ENCODE results near the gene TMEM127. TPM values are rescaled to one million over a fixed set of nuclear protein-coding genes. Genes with fewer than 3 reads are reported as not detected.

The TMEM127 gene
- total RNA-seq, 1 experiment from 2014 or later, result 25.3 TPM

DNA sequence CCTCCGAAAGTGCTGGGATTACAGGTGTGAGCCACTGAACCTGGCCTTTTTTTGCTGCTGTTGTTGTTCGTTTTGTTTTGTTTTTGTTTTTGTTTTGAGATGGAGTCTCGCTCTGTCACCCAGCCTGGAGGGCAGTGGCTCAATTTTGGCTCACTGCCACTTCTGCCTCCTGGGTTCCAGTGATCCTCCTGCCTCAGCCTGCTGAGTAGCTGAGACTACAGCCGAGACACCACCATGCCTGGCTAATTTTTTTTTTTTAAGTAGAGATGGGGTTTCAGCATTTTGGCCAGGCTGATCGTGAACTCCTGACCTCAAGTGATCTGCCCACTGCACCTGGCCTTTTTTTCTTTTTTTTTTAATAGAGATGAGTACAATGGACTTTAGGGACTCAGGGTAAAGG is 22.0 kb downstream of the TMEM127 start:
- H3K9me3 ChIP-seq (ENCODE audit: control insufficient read depth in 1 of 2, insufficient read depth in 1 of 2, low read depth in 1 of 2, low read length in 2 of 2), result no peaks in the 10 kb centered on the region
- H3K27me3 ChIP-seq (ENCODE audit: insufficient read depth, low read length), result no peaks in the 10 kb centered on the region
- no peak overlapping the region for H3K9ac ChIP-seq (ENCODE audit: low read length)
- no TSS peak for BruUV-seq (replicated peaks)
- H3K36me3 ChIP-seq (ENCODE audit: control insufficient read depth in 1 of 2, insufficient read depth in 2 of 2, low read length in 2 of 2), result no peaks in the 10 kb centered on the region
- H3K9me2 ChIP-seq (ENCODE audit: insufficient read depth), result no peaks in the 10 kb centered on the region
- H3K4me3 ChIP-seq (replicated peaks in 1 of 2; ENCODE audit: low read depth in 1 of 2, low read length in 2 of 2), result no peak overlapping the region
- no peak overlapping the region for H3K27ac ChIP-seq (ENCODE audit: low read depth, low read length)
- ATAC-seq (no peak), DNase-seq (ENCODE audit: low read depth, low spot score) (no peak)
- RAD21 ChIA-PET (ENCODE audit: low non-redundant PET in 1 of 2, low total read pairs in 2 of 2, uncharacterized antibody in 2 of 2, unreplicated experiment in 2 of 2), result no interaction called here
- no peaks in the 10 kb centered on the region for H4K20me1 ChIP-seq (ENCODE audit: insufficient read depth)
- CTCF ChIA-PET, result no interaction called here
- no peak overlapping the region for H2AFZ ChIP-seq (ENCODE audit: low read depth, low read length, poor library complexity, severe bottlenecking)
- H3K4me1 ChIP-seq (ENCODE audit: control insufficient read depth in 1 of 2, insufficient read depth in 2 of 2, low read length in 2 of 2), result peaks cover 0 to 5% of the 10 kb centered on the region in 2 experiments; a peak in 1 of 4 replicates
- no peaks in the 10 kb centered on the region for H3K79me2 ChIP-seq (ENCODE audit: insufficient read depth, low read length)
- intact Hi-C loops (cut with micrococcal nuclease), result no loop called here
- POLR2A ChIA-PET, result no interaction called here
- no peak for TF ChIP-seq JUND (IDR thresholded peaks at IDR 0.05)
- TF ChIP-seq ZFX (IDR thresholded peaks at IDR 0.05), result no peak
- no peak for TF ChIP-seq RAD21 (IDR thresholded peaks at IDR 0.05; ENCODE audit: low read depth)
- no peak for TF ChIP-seq EZH2 (IDR thresholded peaks at IDR 0.05)
- TF ChIP-seq ZNF274 (IDR thresholded peaks at IDR 0.05; ENCODE audit: low read depth, low read length), result no peak
- TF ChIP-seq EGR1 (IDR thresholded peaks at IDR 0.05; ENCODE audit: low read depth), result no peak
- TF ChIP-seq POLR2AphosphoS5 (IDR thresholded peaks at IDR 0.05; ENCODE audit: low read depth, low read length), result no peak
- no peak for TF ChIP-seq REST (IDR thresholded peaks at IDR 0.05; ENCODE audit: low read depth)
- TF ChIP-seq YY1 (IDR thresholded peaks at IDR 0.05; ENCODE audit: extremely low read depth, insufficient replicate concordance, low read depth, low read length), result no peak
- no peak for TF ChIP-seq ELF1 (IDR thresholded peaks at IDR 0.05; ENCODE audit: borderline replicate concordance, low read depth)
- no peak for TF ChIP-seq FOSL1 (IDR thresholded peaks at IDR 0.05; ENCODE audit: low read depth)
- TF ChIP-seq SIN3A (IDR thresholded peaks at IDR 0.05; ENCODE audit: low read depth), result no peak
- no peak for TF ChIP-seq CTCF (IDR thresholded peaks at IDR 0.05 in 2 of 3, conservative IDR thresholded peaks at IDR 0.05 in 1 of 3; ENCODE audit: borderline replicate concordance in 1 of 3, insufficient read depth in 1 of 3, low read depth in 2 of 3, low read length in 2 of 3)
- no peak for TF ChIP-seq SP1 (IDR thresholded peaks at IDR 0.05; ENCODE audit: low read depth)
- no peak overlapping the region for H3K4me2 ChIP-seq (ENCODE audit: low read length)

Measured in HCT116 (cell line).